IPS-18a (cell line): ENCODE data around the gene COX6A1.
A peak's percentile ranks its signal among the peaks of the same experiment; 100 is the strongest.

Experiments used
- H3K27ac ChIP-seq: one replicate; pipeline ENCODE4 v1.5.1; 2013; ENCODE audit warnings: low read length
- H3K27me3 ChIP-seq: one replicate; pipeline ENCODE4 v1.6.1; 2013; ENCODE audit warnings: mild to moderate bottlenecking, low read length; ENCODE audit not compliant: control insufficient read depth, insufficient read depth
- H3K36me3 ChIP-seq: one replicate; pipeline ENCODE4 v1.6.1; 2013; ENCODE audit warnings: low read depth, low read length; ENCODE audit not compliant: control insufficient read depth
- H3K4me1 ChIP-seq: one replicate; pipeline ENCODE4 v1.6.1; 2013; ENCODE audit warnings: low read depth, low read length; ENCODE audit not compliant: control insufficient read depth
- H3K4me3 ChIP-seq: one replicate; pipeline ENCODE4 v1.5.1; 2013; ENCODE audit warnings: low read length
- H3K9ac ChIP-seq: one replicate; pipeline ENCODE4 v1.6.1; 2013; ENCODE audit warnings: mild to moderate bottlenecking, low read length, moderate library complexity
- H3K9me3 ChIP-seq: one replicate; pipeline ENCODE4 v1.6.1; 2013; ENCODE audit warnings: low read depth, low read length; ENCODE audit not compliant: control insufficient read depth

The COX6A1 gene

DNA sequence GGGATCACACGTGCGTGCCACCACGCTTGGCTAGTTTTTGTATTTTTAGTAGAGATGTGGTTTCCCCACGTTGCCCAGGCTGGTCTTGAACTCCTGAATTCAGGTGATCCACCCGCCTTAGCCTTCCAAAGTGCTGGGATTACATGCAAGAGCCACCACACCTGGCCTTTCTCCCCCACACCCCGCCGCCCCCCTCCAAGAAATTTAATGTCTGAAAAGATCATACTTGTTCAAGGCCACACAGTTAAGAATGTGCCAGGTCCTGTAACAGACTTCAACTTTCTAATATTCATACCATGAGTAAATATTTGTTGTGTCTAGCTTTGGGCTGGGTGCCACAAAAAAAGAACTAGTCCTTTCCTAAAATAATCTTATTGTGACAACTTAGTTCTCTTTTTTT is 17.4 kb downstream of the COX6A1 start:
- H3K27me3 ChIP-seq: no peaks in the 10 kb centered on the region
- no peaks in the 10 kb centered on the region for H3K4me1 ChIP-seq
- peaks cover 60% of the 10 kb centered on the region for H3K36me3 ChIP-seq
- no peak overlapping the region for H3K9ac ChIP-seq
- no peak overlapping the region for H3K27ac ChIP-seq
- H3K9me3 ChIP-seq: no peaks in the 10 kb centered on the region
- H3K4me3 ChIP-seq: no peak overlapping the region

DNA sequence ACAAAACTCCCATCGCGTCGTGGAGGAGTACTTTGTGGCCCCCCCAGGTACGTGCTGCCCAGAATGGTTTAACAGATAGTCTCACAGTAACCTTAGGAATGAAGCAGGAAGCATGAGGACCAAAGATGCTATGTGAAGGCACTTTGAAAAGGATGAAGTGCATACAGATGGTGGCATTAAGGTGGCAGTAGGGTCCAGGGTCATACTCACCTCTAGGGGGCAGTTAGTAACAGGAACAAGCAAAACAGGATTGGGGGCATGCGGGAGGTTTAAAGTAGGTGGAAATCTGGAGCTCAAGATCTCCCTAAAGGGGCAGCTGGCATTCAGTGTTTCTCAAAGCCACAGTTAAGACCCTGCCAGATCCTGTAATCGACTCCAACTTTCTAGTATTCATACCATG is 19.2 kb downstream of the COX6A1 start:
- no peak overlapping the region for H3K4me3 ChIP-seq
- H3K4me1 ChIP-seq: no peaks in the 10 kb centered on the region
- no peak overlapping the region for H3K9ac ChIP-seq
- H3K9me3 ChIP-seq: no peaks in the 10 kb centered on the region
- no peak overlapping the region for H3K27ac ChIP-seq
- peaks cover 69% of the 10 kb centered on the region for H3K36me3 ChIP-seq
- H3K27me3 ChIP-seq: no peaks in the 10 kb centered on the region

GRCh38 chr12:120460157-120460556 is 22.2 kb downstream of the COX6A1 start:
- no peaks in the 10 kb centered on the region for H3K27me3 ChIP-seq
- H3K36me3 ChIP-seq: peaks cover 88% of the 10 kb centered on the region
- H3K4me1 ChIP-seq: no peaks in the 10 kb centered on the region
- no peaks in the 10 kb centered on the region for H3K9me3 ChIP-seq
- no peak overlapping the region for H3K9ac ChIP-seq
- no peak overlapping the region for H3K27ac ChIP-seq
- H3K4me3 ChIP-seq: no peak overlapping the region

- Histone ChIP-seq H3K4me3 (no peak overlapping the region), H3K9ac (no peak overlapping the region), H3K9me3 (no peaks in the 10 kb centered on the region)
These were observed 24.3 kb downstream of the COX6A1 start for GRCh38 chr12:120462099-120462640.

GRCh38 chr12:120463712-120464111 is 25.8 kb downstream of the COX6A1 start:
- H3K4me1 ChIP-seq: no peaks in the 10 kb centered on the region
- no peaks in the 10 kb centered on the region for H3K9me3 ChIP-seq
- peaks cover 74% of the 10 kb centered on the region for H3K36me3 ChIP-seq
- H3K4me3 ChIP-seq: no peak overlapping the region
- H3K27me3 ChIP-seq: no peaks in the 10 kb centered on the region
- H3K9ac ChIP-seq: no peak overlapping the region
- H3K27ac ChIP-seq: no peak overlapping the region

More at GRCh38 chr12:120462099-120462640, 24.3 kb downstream of the COX6A1 start:
- Histone ChIP-seq H3K27ac (no peak overlapping the region), H3K27me3 (no peaks in the 10 kb centered on the region), H3K4me1 (no peaks in the 10 kb centered on the region), H3K36me3 (peaks cover 84% of the 10 kb centered on the region)

GRCh38 chr12:120465756-120466155 is 27.8 kb downstream of the COX6A1 start:
- H3K27ac ChIP-seq: no peak overlapping the region
- peaks cover 55% of the 10 kb centered on the region for H3K36me3 ChIP-seq
- H3K27me3 ChIP-seq: no peaks in the 10 kb centered on the region
- H3K4me3 ChIP-seq: no peak overlapping the region
- H3K9ac ChIP-seq: no peak overlapping the region
- no peaks in the 10 kb centered on the region for H3K4me1 ChIP-seq
- H3K9me3 ChIP-seq: no peaks in the 10 kb centered on the region

DNA sequence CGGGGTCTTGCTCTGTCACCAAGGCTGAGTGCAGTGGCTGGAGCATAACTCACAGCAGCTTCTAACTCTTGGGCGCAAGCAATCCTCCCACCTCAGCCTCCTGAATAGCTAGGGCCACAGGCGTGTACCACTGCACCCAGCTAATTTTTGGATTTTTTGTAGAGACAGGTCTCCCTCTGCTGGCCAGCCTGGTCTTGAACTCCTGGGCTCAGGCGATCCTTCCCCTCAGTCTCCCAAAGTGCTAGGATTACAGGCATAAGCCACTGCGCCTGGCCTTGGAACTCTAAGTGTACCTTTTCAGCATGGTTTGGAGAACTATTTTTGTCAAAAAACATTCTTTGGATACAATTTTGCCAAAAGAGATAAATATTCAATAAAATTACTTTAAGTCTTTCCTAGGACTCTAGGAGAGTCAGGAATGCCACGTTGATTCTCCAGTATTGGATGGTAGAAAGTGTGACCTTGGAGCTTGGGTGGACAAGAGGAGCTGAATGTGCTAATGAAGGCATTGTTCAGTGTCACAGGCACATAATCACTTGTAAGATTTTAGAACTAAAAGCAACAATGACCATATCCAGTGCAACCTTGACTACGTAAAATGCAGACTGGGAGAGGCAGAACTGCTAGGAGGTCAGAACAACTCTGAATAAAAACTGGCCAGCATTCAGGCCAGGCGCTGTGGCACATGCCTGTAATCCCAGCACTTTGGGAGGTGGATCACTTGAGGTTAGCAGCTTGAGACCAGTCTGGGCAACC is 28.8 kb downstream of the COX6A1 start:
- no peak overlapping the region for H3K27ac ChIP-seq
- no peaks in the 10 kb centered on the region for H3K27me3 ChIP-seq
- H3K4me3 ChIP-seq: no peak overlapping the region
- no peaks in the 10 kb centered on the region for H3K9me3 ChIP-seq
- H3K9ac ChIP-seq: no peak overlapping the region
- peaks cover 47% of the 10 kb centered on the region for H3K36me3 ChIP-seq
- H3K4me1 ChIP-seq: no peaks in the 10 kb centered on the region

DNA sequence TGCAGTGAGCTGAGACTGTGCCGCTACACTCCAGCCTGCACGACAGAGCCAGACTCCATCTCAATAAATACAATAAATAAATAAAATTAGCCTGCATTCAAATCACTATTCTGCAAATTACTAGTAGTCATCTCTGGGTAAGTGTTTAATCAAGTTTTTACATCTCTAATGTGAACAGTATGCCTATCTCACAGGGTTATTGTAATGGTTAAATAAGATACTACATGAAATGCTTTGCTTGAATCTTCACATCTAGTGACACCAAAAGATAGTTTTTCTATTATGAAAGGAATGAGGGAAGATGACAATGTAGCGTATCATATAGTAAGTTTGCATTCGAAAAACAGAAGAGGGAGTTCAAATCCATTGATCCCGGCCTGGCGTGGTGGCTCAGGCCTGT is 29.5 kb downstream of the COX6A1 start:
- Histone ChIP-seq H3K4me3 (no peak overlapping the region), H3K9ac (no peak overlapping the region), H3K36me3 (peaks cover 41% of the 10 kb centered on the region)

GRCh38 chr12:120468325-120468820 is 30.5 kb downstream of the COX6A1 start:
- Histone ChIP-seq H3K4me1 (no peaks in the 10 kb centered on the region), H3K9me3 (no peaks in the 10 kb centered on the region), H3K36me3 (peaks cover 33% of the 10 kb centered on the region)

More for the DNA sequence above, 29.5 kb downstream of the COX6A1 start:
- no peaks in the 10 kb centered on the region for H3K9me3 ChIP-seq
- no peak overlapping the region for H3K27ac ChIP-seq
- H3K27me3 ChIP-seq: no peaks in the 10 kb centered on the region
- H3K4me1 ChIP-seq: no peaks in the 10 kb centered on the region

DNA sequence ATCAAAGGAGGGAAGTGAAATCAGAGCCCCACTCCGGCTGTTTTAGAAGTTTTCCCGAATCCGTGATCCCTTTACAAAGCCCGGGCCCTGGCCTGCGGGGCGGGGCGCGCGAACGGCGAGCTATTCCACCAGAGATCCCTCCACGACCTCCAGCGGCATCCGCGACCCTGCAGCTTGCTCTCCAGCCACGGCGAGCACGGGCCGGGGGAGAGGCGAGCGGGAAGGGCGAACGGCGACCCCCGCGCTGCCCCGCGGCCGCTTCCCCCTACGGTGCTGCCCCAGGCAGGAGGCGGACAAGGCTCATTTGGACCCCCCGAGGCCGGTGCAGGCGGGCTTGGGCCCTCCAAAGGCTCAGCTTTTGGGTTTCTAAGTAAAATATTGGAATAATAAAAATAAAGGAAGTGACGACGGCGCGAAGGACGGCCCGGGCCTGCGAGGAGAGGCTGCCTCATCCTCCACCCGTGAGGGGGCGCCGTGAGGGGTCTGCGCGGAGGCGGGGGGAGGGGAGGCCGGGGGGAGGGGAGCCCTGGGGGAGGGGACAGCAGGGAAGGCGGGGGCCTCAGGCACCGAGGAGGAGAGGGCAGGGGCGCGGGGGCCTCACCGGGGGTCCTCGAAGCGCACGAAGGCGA is 31.0 kb downstream of the COX6A1 start:
- no peaks in the 10 kb centered on the region for H3K27me3 ChIP-seq
- H3K4me3 ChIP-seq: peak overlapping the region; percentile 94
- H3K9me3 ChIP-seq: no peaks in the 10 kb centered on the region
- H3K4me1 ChIP-seq: no peaks in the 10 kb centered on the region
- peaks cover 27% of the 10 kb centered on the region for H3K36me3 ChIP-seq
- peak overlapping the region; percentile 75 for H3K9ac ChIP-seq
- H3K27ac ChIP-seq: peak overlapping the region; percentile 54

More at GRCh38 chr12:120468325-120468820, 30.5 kb downstream of the COX6A1 start:
- Histone ChIP-seq H3K9ac (peak overlapping the region; percentile 75), H3K4me3 (peak overlapping the region; percentile 94), H3K27ac (no peak overlapping the region), H3K27me3 (no peaks in the 10 kb centered on the region)

DNA sequence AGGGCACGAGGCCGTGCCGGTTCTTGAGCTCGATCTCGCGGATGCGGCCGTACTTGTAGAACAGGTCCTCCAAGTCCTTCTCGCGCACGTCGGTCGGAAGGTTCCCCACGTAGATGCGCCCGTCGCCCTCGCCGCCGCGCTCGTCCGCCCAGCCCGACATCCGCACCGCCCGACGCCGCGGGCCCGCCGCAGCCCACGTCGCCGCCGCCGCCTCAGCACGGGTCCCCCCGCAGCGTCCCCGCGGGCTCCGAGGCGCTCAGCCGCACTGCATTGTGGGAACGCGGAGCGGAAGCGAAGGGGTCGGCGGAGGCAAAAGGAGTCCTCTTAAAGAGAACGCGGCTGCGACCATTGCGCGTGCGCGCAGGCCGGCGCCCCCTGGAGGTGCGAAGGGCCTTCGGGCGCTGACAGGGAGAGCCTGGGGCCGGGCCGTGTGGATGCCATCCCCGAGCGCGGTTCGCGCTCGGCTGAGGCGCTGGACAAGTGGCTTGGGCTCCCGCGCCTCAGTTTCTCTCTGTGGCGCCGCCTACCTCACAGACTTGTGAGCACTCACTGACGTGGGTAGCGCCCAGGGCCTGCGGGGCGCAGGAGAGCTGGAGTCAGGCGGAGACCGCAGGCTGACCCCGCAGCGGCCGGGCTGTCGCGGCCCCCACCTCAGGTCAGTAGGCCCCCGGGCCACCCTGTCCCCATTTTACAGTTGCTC is 31.7 kb downstream of the COX6A1 start, which contains the start of gene SRSF9:
Gene SRSF9, minus strand, starts transcription at position 299 of the 700 bp plus-strand sequence. Its CDS starts 139 bp downstream, at position 160.
- H3K36me3 ChIP-seq: peaks cover 20% of the 10 kb centered on the region
- H3K4me1 ChIP-seq: no peaks in the 10 kb centered on the region
- no peaks in the 10 kb centered on the region for H3K27me3 ChIP-seq
- H3K4me3 ChIP-seq: peak within 1 kb of the TSS; percentile 94
- peak within 1 kb of the TSS; percentile 75 for H3K9ac ChIP-seq
- no peaks in the 10 kb centered on the region for H3K9me3 ChIP-seq
- H3K27ac ChIP-seq: peak within 1 kb of the TSS; percentile 54
